ENCODE results near the gene GNB1L. TPM values are rescaled to one million over a fixed set of nuclear protein-coding genes. Genes with fewer than 3 reads are reported as not detected.
A peak's percentile ranks its signal among the peaks of the same experiment; 100 is the strongest.

The GNB1L gene
- total RNA-seq, 1 experiment from 2014 or later = 15.8 TPM

GRCh38 chr22:19761725-19762567 is 92.7 kb downstream of the GNB1L start:
- CTCF ChIA-PET = interaction anchor here (0.6 to 1.8 kb wide), 5 partner anchors 8 to 39 kb away, joined by 3 to 8 read pairs (median 4); no protein-coding TSS in a partner anchor
- no peak for DNase-seq
- Histone ChIP-seq H3K36me3 (ENCODE audit: control insufficient read depth, insufficient read depth, low read length) (no peaks in the 10 kb centered on the region), H3K4me3 (ENCODE audit: low read depth, low read length) (no peak overlapping the region), H3K9me3 (no peaks in the 10 kb centered on the region), H3K4me1 (peaks cover 12% of the 10 kb centered on the region), H3K27me3 (replicated peaks; ENCODE audit: control insufficient read depth, insufficient read depth, low read length) (no peaks in the 10 kb centered on the region)
- POLR2A ChIA-PET = no interaction called here
- TF ChIP-seq CTCF (IDR thresholded peaks at IDR 0.05; ENCODE audit: insufficient read depth in 1 of 2, low read depth in 1 of 2, low read length in 1 of 2, severe bottlenecking in 1 of 2, unreplicated experiment in 1 of 2) = no peak
- Mint-ChIP-seq H3K4me1 (ENCODE audit: low read depth, unreplicated experiment) (peaks cover 17% of the 10 kb centered on the region), H3K27me3 (ENCODE audit: insufficient read depth, unreplicated experiment) (peaks cover 7% of the 10 kb centered on the region), H3K36me3 (ENCODE audit: insufficient read depth, unreplicated experiment) (no peaks in the 10 kb centered on the region), H3K4me3 (ENCODE audit: unreplicated experiment) (peak overlapping the region; percentile 66), H3K27ac (ENCODE audit: unreplicated experiment) (no peak overlapping the region), H3K9me3 (ENCODE audit: unreplicated experiment) (no peaks in the 10 kb centered on the region)
- intact Hi-C loops (cut with micrococcal nuclease; ENCODE audit: unreplicated experiment) = no loop called here
- no TSS peak for BruUV-seq (replicated peaks)

GRCh38 chr22:19760951-19761724 is 93.5 kb downstream of the GNB1L start:
- Mint-ChIP-seq H3K27ac (ENCODE audit: unreplicated experiment) (no peak overlapping the region), H3K9me3 (ENCODE audit: unreplicated experiment) (no peaks in the 10 kb centered on the region), H3K4me3 (ENCODE audit: unreplicated experiment) (peak overlapping the region; percentile 66), H3K4me1 (ENCODE audit: low read depth, unreplicated experiment) (peaks cover 17% of the 10 kb centered on the region), H3K36me3 (ENCODE audit: insufficient read depth, unreplicated experiment) (no peaks in the 10 kb centered on the region), H3K27me3 (ENCODE audit: insufficient read depth, unreplicated experiment) (peaks cover 7% of the 10 kb centered on the region)
- CTCF ChIA-PET = interaction anchor here (0.6 to 1.8 kb wide), 4 partner anchors 7 to 40 kb away, joined by 3 to 8 read pairs (median 4); no protein-coding TSS in a partner anchor
- POLR2A ChIA-PET = no interaction called here
- DNase-seq = no peak
- Histone ChIP-seq H3K4me3 (ENCODE audit: low read depth, low read length) (peak overlapping the region; percentile 32), H3K4me1 (peaks cover 11% of the 10 kb centered on the region), H3K27me3 (replicated peaks; ENCODE audit: control insufficient read depth, insufficient read depth, low read length) (no peaks in the 10 kb centered on the region), H3K9me3 (no peaks in the 10 kb centered on the region), H3K36me3 (ENCODE audit: control insufficient read depth, insufficient read depth, low read length) (no peaks in the 10 kb centered on the region)
- TF ChIP-seq CTCF (IDR thresholded peaks at IDR 0.05; ENCODE audit: insufficient read depth in 1 of 2, low read depth in 1 of 2, low read length in 1 of 2, severe bottlenecking in 1 of 2, unreplicated experiment in 1 of 2) = no peak
- no TSS peak for BruUV-seq (replicated peaks)
- intact Hi-C loops (cut with micrococcal nuclease; ENCODE audit: unreplicated experiment) = no loop called here
